ENCODE data around the gene IL25.
"Not testable (repeated sequence)": the region's sequence is repeated elsewhere in the genome, so short reads cannot be mapped to it uniquely, and the experiment has no call there.

The IL25 gene

DNA sequence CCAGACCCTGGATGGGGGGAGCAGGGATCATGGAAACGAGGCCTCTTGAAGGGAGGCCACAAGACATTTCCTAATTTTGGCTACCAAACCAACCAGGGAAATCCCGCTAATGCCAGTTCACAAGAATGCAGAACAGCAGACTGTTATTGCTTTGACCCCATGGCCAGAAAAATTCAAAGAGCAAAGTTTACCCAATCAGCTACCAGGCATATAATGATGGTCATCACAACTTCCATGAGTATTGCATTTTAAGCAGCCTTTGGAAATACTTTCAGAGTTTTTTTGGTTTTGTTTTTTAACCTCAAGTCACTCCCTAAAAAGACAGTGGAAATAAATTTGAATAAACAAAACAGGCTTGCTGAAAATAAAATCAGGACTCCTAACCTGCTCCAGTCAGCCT lies at the start of gene IL25:
Gene IL25, plus strand, starts transcription at position 301 of the 400 bp plus-strand sequence.
- no peak for DNase-seq (ENCODE audit: low read depth in 1 of 2, low spot score in 1 of 2)

- DNase-seq (ENCODE audit: low read depth in 1 of 2, low spot score in 1 of 2): no peak
These were observed 48.7 kb upstream of the IL25 start for GRCh38 chr14:23323838-23324454.

DNA sequence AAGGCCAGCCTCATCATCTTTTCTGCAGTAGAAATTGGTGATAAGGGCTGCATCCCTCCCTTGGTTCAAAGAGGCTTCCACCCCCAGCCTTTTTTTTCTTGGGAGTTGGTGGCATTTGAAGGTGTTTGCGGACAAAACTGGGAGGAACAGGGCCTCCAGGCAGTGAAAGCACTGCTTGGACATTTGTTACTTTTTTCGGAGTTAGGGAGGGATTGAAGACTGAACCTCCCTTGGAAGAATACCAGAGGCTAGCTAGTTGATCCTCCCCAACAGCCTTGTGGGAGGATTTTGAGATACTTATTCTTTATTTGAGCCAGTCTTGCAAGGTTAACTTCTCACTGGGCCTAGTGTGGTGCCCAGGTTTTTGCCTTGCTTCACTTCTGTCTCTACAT lies 48.2 kb upstream of the IL25 start:
- no peak for DNase-seq (ENCODE audit: low read depth in 1 of 2, low spot score in 1 of 2)

- no peak for DNase-seq (ENCODE audit: low read depth in 1 of 2, low spot score in 1 of 2)
These were observed 47.6 kb upstream of the IL25 start for GRCh38 chr14:23324993-23325392.

- DNase-seq (ENCODE audit: low read depth in 1 of 2, low spot score in 1 of 2): not testable (repeated sequence)
These were observed 46.9 kb upstream of the IL25 start for GRCh38 chr14:23325746-23326145.

- no peak for DNase-seq (ENCODE audit: low read depth in 1 of 2, low spot score in 1 of 2)
These were observed 45.9 kb upstream of the IL25 start for GRCh38 chr14:23326491-23327332.

DNA sequence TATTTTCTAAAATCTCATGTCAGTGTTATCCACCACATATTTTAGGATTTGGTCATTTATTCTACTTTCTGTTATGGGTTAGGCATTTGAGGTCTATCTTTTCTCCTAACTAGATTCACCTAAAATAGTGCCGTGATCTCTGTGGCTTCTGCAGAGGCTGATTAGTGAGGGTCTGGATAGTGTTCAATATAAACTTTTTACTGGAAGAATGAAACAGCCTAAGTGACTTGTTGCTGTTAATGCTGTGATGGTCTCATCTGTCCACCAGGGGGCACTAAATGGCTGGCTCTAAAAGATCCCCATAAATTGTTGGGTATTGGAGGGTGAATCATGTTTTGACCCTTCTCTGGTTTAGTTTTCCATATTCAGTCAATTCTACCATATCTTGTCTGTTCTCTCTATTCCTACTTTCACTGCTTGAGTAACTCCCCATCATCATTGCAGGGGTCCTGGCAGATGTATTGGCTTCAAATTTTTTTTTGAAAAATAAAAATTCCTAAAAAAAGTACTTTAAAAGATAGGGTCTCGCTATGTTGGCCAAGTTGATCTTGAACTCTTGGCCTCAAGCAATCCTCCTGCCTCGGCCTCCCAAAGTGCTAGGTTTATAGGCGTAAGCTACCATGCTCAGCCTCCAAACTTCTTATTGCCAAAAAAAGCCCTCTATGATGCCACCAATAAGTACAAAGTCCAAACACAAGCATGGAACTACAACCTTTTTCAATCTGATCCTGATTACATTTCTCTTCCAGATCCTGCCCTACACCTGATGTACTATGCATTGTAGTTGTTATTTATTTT lies 44.5 kb upstream of the IL25 start:
- peak; percentile 28 to 69 for DNase-seq (ENCODE audit: low read depth in 1 of 2, low spot score in 1 of 2)

GRCh38 chr14:23335623-23336022 lies 37.0 kb upstream of the IL25 start:
- DNase-seq (ENCODE audit: low read depth in 1 of 2, low spot score in 1 of 2): no peak

GRCh38 chr14:23339506-23340268 lies 32.9 kb upstream of the IL25 start:
- DNase-seq (ENCODE audit: low read depth in 1 of 2, low spot score in 1 of 2): no peak

DNA sequence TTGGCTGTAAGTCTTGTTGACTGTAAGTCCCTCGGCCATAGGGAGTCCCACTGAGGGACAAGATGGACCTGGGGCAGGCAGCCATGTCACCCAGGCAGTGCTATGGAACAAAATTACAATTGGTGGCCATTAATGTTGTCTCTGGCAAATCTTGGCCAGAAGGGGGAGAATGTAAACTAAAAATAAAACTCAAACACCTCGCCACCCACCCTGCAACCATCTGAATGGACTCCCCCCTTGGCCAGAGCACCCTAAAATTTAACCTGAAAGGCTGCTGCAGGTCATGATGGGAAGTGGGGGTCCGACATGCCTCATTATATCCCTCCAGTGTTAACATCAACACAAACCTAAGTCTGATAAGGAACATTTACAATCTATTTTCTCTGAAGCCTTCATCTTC lies 28.1 kb upstream of the IL25 start:
- no peak for DNase-seq (ENCODE audit: low read depth in 1 of 2, low spot score in 1 of 2)

- DNase-seq (ENCODE audit: low read depth in 1 of 2, low spot score in 1 of 2): no peak
These were observed 26.5 kb upstream of the IL25 start for GRCh38 chr14:23345987-23346692.

DNA sequence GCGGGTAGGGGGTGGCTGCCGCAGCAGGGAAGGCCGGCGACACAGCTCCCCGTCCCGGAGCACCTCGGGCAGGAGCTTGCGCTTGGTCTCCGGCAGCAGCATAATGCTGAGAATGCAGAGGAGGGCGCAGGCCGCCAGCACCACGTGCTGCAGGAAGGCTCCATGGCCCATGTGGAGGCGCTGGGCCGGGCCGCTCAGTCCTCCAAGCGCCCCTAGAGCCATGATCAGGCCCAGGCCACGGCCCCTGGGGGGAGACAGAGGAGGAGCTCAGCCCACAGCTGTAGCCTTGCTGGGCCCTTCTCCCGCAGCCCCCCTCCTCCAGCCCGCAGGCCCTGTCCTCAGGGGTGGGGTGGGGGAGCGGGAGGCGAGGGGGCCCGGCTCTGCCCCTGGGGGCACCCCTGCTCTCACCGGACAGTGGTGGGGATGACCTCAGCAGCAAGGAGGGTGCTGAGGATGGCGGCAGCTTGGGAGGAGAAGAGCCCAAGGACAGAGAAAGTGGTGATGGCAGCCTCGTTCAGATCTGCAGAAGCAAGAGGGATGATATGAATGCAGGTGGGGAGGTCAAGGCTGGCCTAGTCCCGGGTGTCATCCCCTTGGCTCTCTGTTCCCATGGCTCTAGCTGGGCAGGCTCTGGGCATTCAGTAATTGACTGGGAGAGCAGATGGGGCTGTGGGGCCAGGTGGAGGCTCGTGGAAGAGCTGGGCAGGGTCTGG lies 25.8 kb upstream of the IL25 start:
- DNase-seq (ENCODE audit: low read depth in 1 of 2, low spot score in 1 of 2): no peak

DNA sequence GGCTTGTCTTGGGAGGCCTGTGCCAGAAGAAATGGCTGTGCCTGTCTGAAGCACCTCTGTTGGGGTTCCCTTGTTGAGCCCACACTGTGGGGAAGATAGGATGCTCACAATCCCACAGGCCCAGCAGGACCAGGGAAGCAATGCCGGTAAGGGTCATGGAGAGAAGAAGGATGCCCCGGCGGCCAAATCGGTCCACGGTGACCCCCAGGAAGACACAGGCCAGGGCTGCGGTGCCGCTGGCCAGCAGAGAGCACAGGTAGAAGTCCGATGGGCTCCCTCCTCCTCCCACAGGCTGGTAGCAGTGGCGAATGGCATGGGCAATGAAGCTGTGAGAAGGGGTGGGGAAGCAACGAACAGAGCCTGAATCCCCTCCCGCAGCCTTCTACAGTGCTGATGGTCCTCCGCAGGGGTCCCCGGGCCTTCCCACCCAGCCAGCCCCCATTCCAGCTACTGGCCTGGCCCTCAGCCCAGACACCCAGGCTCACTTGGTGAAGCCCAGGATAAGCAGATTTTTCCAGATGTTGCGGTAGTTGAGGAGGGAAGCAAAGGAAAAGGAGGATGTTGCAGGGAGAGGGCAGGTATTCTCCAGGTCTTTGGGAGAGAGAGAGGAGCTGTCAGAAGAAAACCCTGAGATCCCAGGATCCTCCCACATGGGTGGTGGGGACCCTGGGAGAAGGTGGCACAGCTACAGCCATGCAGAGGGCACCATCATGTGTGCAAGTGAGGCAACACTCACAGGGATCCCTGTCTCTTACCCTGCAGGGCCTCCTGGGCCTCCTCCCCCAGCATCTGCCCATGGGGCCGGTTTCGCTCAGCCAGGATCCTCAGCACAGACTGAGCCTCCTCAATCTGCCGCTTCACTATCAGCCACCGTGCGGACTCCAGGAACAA lies 25.0 kb upstream of the IL25 start:
- DNase-seq (ENCODE audit: low read depth in 1 of 2, low spot score in 1 of 2): no peak

DNA sequence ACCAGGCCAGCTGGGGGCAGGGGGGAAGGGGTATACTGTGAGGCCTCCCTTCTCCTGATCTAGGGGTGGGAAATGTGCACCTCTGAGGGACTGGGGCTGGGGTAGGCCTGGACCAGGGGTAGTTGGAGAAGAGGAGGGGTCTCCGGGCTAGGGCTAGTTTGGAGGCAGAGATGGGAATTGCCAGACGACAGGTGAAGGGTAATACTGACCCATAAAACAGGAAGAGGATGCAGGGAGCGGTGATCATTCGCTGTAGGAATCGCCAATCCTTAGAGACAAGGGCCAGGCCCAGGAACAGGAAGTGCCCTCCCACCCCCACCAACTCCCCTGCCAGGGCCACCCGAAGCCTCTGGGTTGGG lies 24.3 kb upstream of the IL25 start:
- DNase-seq (ENCODE audit: low read depth in 1 of 2, low spot score in 1 of 2): no peak

GRCh38 chr14:23349156-23349845 lies 23.3 kb upstream of the IL25 start:
- DNase-seq (ENCODE audit: low read depth in 1 of 2, low spot score in 1 of 2): no peak

DNA sequence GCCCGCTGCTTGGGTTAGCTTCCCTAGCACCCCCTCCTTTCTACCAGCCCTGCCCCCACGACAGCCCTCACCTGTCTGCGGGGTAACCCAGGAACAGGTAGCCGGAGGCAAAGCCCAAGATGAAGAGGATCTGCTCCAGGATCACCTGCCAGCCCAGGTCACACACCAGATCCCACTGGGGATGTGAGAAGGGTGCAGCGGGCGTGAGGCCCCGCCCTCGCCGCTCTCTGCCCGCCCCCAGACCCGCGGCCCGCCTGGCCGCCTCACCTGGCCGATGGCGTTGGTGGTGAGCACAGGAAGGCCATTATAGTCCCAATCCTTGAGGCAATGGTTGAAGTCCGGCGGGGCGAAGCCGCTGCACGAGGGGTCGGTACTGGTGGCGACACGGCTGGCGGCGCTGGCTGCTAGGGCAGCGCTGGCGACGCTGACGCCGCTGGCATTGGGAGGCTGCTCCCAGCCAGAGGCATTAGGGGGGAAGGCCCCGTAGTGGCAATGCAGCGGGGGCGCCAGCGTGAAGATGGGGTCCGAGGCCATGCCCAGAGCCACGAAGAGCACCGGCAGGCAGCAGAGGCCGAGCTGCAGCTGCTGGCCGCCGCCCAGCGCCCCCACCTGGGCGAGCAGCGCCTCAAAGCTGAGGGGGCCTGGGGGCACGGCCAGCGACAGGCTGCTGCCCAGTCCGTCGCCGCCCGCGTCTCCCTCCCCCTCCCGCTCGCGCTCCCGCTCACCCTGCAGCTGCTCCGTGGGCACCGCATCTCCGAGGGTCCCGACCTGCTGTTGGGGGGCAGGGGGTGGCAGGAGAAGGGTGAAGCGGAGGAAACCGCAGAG lies 20.7 kb upstream of the IL25 start:
- DNase-seq (ENCODE audit: low read depth in 1 of 2, low spot score in 1 of 2): no peak
